ENCODE data around the gene NCMAP.

Gene NCMAP

GRCh38 chr1:24535021-24535424 lies 20.9 kb upstream of the NCMAP start:
- DNase-seq (ENCODE audit: low read depth): peak; percentile 9
- TF ChIP-seq CTCF (conservative IDR thresholded peaks at IDR 0.05; ENCODE audit: low read depth, low read length): no peak
- no peak overlapping the region for H3K4me3 ChIP-seq (ENCODE audit: low read depth, low read length)

- no peak for DNase-seq (ENCODE audit: low read depth)
- no peak overlapping the region for H3K4me3 ChIP-seq (ENCODE audit: low read depth, low read length)
- no peak for TF ChIP-seq CTCF (conservative IDR thresholded peaks at IDR 0.05; ENCODE audit: low read depth, low read length)
These were observed 20.1 kb upstream of the NCMAP start for GRCh38 chr1:24535778-24536177.

GRCh38 chr1:24536391-24536840 lies 19.5 kb upstream of the NCMAP start:
- no peak for TF ChIP-seq CTCF (conservative IDR thresholded peaks at IDR 0.05; ENCODE audit: low read depth, low read length)
- DNase-seq (ENCODE audit: low read depth): peak; percentile 37
- no peak overlapping the region for H3K4me3 ChIP-seq (ENCODE audit: low read depth, low read length)

- no peak for DNase-seq (ENCODE audit: low read depth)
- no peak for TF ChIP-seq CTCF (conservative IDR thresholded peaks at IDR 0.05; ENCODE audit: low read depth, low read length)
These were observed 15.6 kb upstream of the NCMAP start for GRCh38 chr1:24540051-24540905.

GRCh38 chr1:24540906-24541710 lies 14.8 kb upstream of the NCMAP start:
- DNase-seq (ENCODE audit: low read depth): peak; percentile 88
- no peak overlapping the region for H3K4me3 ChIP-seq (ENCODE audit: low read depth, low read length)
- no peak for TF ChIP-seq CTCF (conservative IDR thresholded peaks at IDR 0.05; ENCODE audit: low read depth, low read length)

More at GRCh38 chr1:24540051-24540905, 15.6 kb upstream of the NCMAP start:
- no peak overlapping the region for H3K4me3 ChIP-seq (ENCODE audit: low read depth, low read length)

GRCh38 chr1:24541711-24542346 lies 14.1 kb upstream of the NCMAP start:
- no peak overlapping the region for H3K4me3 ChIP-seq (ENCODE audit: low read depth, low read length)
- DNase-seq (ENCODE audit: low read depth): peak; percentile 19
- TF ChIP-seq CTCF (conservative IDR thresholded peaks at IDR 0.05; ENCODE audit: low read depth, low read length): peak; percentile 73
